Measurements from ENCODE around the gene DPY19L1. TPM values are rescaled to one million over a fixed set of nuclear protein-coding genes. Genes with fewer than 3 reads are reported as not detected.

Gene DPY19L1
- total RNA-seq: 13.7 and 14.1 TPM in 2 replicates

GRCh38 chr7:35037211-35037525 lies at the start of gene DPY19L1:
DPY19L1 (minus strand) TSS chr7:35037485; CDS start chr7:35037394, 91 bp downstream.

Other genes with a start within 250 kb of the DPY19L1 start
- 0.24 TPM in 1 of 2 replicates, not detected in the other for gene TBX20, start 216.6 kb upstream of the DPY19L1 start, total RNA-seq

All from tracheal epithelial cell (primary cell).